K562 (cell line): ENCODE data around the gene LRP2BP. TPM values are rescaled to one million over a fixed set of nuclear protein-coding genes. Genes with fewer than 3 reads are reported as not detected.

Experiments used
- CHCHD3 ChIP-seq: fragments of 250-450 bp; sonication (Bioruptor Pico); IDR thresholded peaks from 2 replicates; pipeline ENCODE4 v2.1.2; 2022; ENCODE audit warnings: mild to moderate bottlenecking
- E2F5 ChIP-seq: sonication (generic); formaldehyde crosslinking; IDR thresholded peaks from 2 replicates; pipeline ENCODE4 v1.8.0; 2022; ENCODE audit warnings: mild to moderate bottlenecking, missing genetic modification reagents
- HCFC1 ChIP-seq: IDR thresholded peaks from 2 replicates; pipeline ENCODE4 v1.6.1; 2012; ENCODE audit warnings: low read depth, low read length, improper control_type of control experiment
- HDAC2 ChIP-seq: fragments of 450-650 bp; IDR thresholded peaks from 2 replicates; pipeline ENCODE4 v1.6.1; 2016; ENCODE audit warnings: mild to moderate bottlenecking
- IRF9 ChIP-seq: fragments of 450-650 bp; IDR thresholded peaks from 2 replicates; pipeline ENCODE4 v1.6.1; 2016; ENCODE audit warnings: missing biosample characterization, missing genetic modification characterization
- MTA1 ChIP-seq: fragments of 450-650 bp; IDR thresholded peaks from 2 replicates; pipeline ENCODE4 v1.6.1; 2017; ENCODE audit warnings: borderline replicate concordance
- PBX2 ChIP-seq, 2 experiments: IDR thresholded peaks in 1 of 2; conservative IDR thresholded peaks in 1 of 2; 2 replicates each; pipeline ENCODE4 v1.6.1; 2016; ENCODE audit warnings: low read depth in 2 of 2, mild to moderate bottlenecking in 1 of 2, missing compliant biosample characterization in 1 of 2, missing genetic modification characterization in 1 of 2, moderate library complexity in 1 of 2
- POLR3G ChIP-seq: IDR thresholded peaks from 2 replicates; pipeline ENCODE4 v1.6.1; 2011; ENCODE audit not compliant: insufficient read length, insufficient replicate concordance; ENCODE audit errors: extremely low read depth
- ZEB2 ChIP-seq: fragments of 450-650 bp; IDR thresholded peaks from 2 replicates; pipeline ENCODE4 v1.6.1; 2016
- ZNF407 ChIP-seq: fragments of 450-650 bp; IDR thresholded peaks from 2 replicates; pipeline ENCODE4 v1.6.1; 2016; ENCODE audit warnings: low read depth
- ZNF551 ChIP-seq: fragments of 250-450 bp; sonication (Bioruptor Pico); IDR thresholded peaks from 2 replicates; pipeline ENCODE4 v1.5.0; 2021; ENCODE audit warnings: mild to moderate bottlenecking, moderate library complexity
- ZNF655 ChIP-seq: fragments of 250-450 bp; sonication (Bioruptor Pico); IDR thresholded peaks from 2 replicates; pipeline ENCODE4 v1.5.0; 2021
- polyA plus RNA-seq, 8 experiments: library from polyadenylated mRNA; depleted of rRNA in 4 of 8; stranded (reverse) in 5 of 8; unstranded in 3 of 8; fragments of >200 nt; fragmentation: Nextera tagmentation in 2 of 8; fragmentation: Illumina TruSeq in 1 of 8; extraction: Ambion mirVana in 2 of 8; extraction: Trizol in 1 of 8; gene quantifications; 2 replicates each; pipeline versions ENCODE4 v1.2.1 to v1.2.3, GENCODE V29; 2011 to 2014; ENCODE audit warnings: inconsistent platforms in 1 of 8, missing spikeins in 1 of 8
- total RNA-seq, 7 experiments: library from RNA; depleted of rRNA in 6 of 7; stranded (reverse); fragments of >200 nt in 6 of 7; fragmentation: Illumina TruSeq in 2 of 7; extraction: Trizol in 2 of 7; gene quantifications; 2 replicates each; pipeline versions ENCODE4 v1.2.1 to v1.2.3, GENCODE V29; 2011 to 2021; ENCODE audit warnings: low replicate concordance in 1 of 7

The LRP2BP gene
- total and polyA plus RNA-seq, 9 of the 15 experiments (the other 6 are each of a cell fraction or from before 2014, with no cell fraction given): 0.42 to 2.1 (median 0.62) TPM

GRCh38 chr4:185395238-185395955, at the start of gene LRP2BP (continued):
- no peak for TF ChIP-seq ZNF655 (CRISPR knock-in tag)
- no peak for TF ChIP-seq ZNF407
- TF ChIP-seq MTA1: no peak
- no peak for TF ChIP-seq ZEB2
- no peak for TF ChIP-seq HDAC2
- no peak for TF ChIP-seq CHCHD3 (CRISPR knock-in tag)
- no peak for TF ChIP-seq E2F5 (CRISPR knock-in tag)
- TF ChIP-seq HCFC1: no peak
- no peak for TF ChIP-seq ZNF551
- TF ChIP-seq PBX2 (CRISPR knock-in tag; IDR thresholded peaks at IDR 0.05; ENCODE audit: low read depth): no peak
- no peak for TF ChIP-seq PBX2 (tag; conservative IDR thresholded peaks at IDR 0.05; ENCODE audit: low read depth)
- TF ChIP-seq POLR3G: no peak
- TF ChIP-seq IRF9 (tag): no peak
